LNCAP (cell line): Measurements from ENCODE around the gene TMEM212.

Experiments used
- CTCF ChIP-seq: fragments of 450-650 bp; IDR thresholded peaks from 2 replicates; pipeline ENCODE4 v1.5.1; 2017; ENCODE audit warnings: mild to moderate bottlenecking

TMEM212 gene

GRCh38 chr3:171839270-171839669 lies 3.9 kb upstream of the TMEM212 start:
- no peak for TF ChIP-seq CTCF

- TF ChIP-seq CTCF: no peak
These were observed 2.7 kb upstream of the TMEM212 start for GRCh38 chr3:171840445-171840810.

- TF ChIP-seq CTCF: no peak
These were observed 2.1 kb upstream of the TMEM212 start for GRCh38 chr3:171840811-171841619.

- TF ChIP-seq CTCF: no peak
These were observed 1.5 kb upstream of the TMEM212 start for GRCh38 chr3:171841620-171842000.

- no peak for TF ChIP-seq CTCF
These were observed 1.7 kb downstream of the TMEM212 start for GRCh38 chr3:171844873-171845272.

GRCh38 chr3:171845481-171846284 lies 2.5 kb downstream of the TMEM212 start:
- TF ChIP-seq CTCF: no peak

- TF ChIP-seq CTCF: no peak
These were observed 3.4 kb downstream of the TMEM212 start for GRCh38 chr3:171846597-171846996.
